WERI-Rb-1 (cell line): ENCODE measurements around the gene RRBP1.

Source experiments
- DNase-seq: peaks from one replicate; pipeline ENCODE4 v3.0.0-alpha.2; 2020
- H3K27ac ChIP-seq: fragments of 250-450 bp; sonication (Bioruptor Pico); 2 replicates; pipeline ENCODE4 v1.5.1; 2020; ENCODE audit warnings: mild to moderate bottlenecking, moderate library complexity
- H3K27me3 ChIP-seq: fragments of 250-450 bp; sonication (Bioruptor Pico); 2 replicates; pipeline ENCODE4 v1.5.1; 2021; ENCODE audit warnings: mild to moderate bottlenecking, low read depth, moderate library complexity; ENCODE audit not compliant: insufficient read depth, severe bottlenecking
- H3K36me3 ChIP-seq: fragments of 250-450 bp; sonication (Bioruptor Pico); 2 replicates; pipeline ENCODE4 v1.5.1; 2020; ENCODE audit warnings: mild to moderate bottlenecking, moderate library complexity
- H3K4me3 ChIP-seq: 2 replicates; pipeline ENCODE4 v1.5.1; 2011; ENCODE audit warnings: low read depth, mild to moderate bottlenecking, control low read depth, low read length
- H3K9me3 ChIP-seq: fragments of 250-450 bp; sonication (Bioruptor Pico); 2 replicates; pipeline ENCODE4 v1.5.1; 2021; ENCODE audit warnings: mild to moderate bottlenecking, moderate library complexity; ENCODE audit not compliant: severe bottlenecking
- CTCF ChIP-seq: IDR thresholded peaks from 2 replicates; pipeline ENCODE4 v1.5.1; 2011; ENCODE audit warnings: low read depth, mild to moderate bottlenecking, control low read depth, inconsistent platforms, low read length

RRBP1 gene

GRCh38 chr20:17641993-17642392 is 40.0 kb downstream of the RRBP1 start:
- no peaks in the 10 kb centered on the region for H3K36me3 ChIP-seq
- no peak overlapping the region for H3K27ac ChIP-seq
- no peak for TF ChIP-seq CTCF
- no peak for DNase-seq
- H3K4me3 ChIP-seq = no peak overlapping the region
- H3K9me3 ChIP-seq = no peaks in the 10 kb centered on the region
- no peaks in the 10 kb centered on the region for H3K27me3 ChIP-seq

GRCh38 chr20:17641520-17641964 is 40.5 kb downstream of the RRBP1 start:
- no peak for DNase-seq
- no peaks in the 10 kb centered on the region for H3K27me3 ChIP-seq
- H3K4me3 ChIP-seq = no peak overlapping the region
- no peak overlapping the region for H3K27ac ChIP-seq
- H3K9me3 ChIP-seq = no peaks in the 10 kb centered on the region
- H3K36me3 ChIP-seq = no peaks in the 10 kb centered on the region
- no peak for TF ChIP-seq CTCF

- Histone ChIP-seq H3K36me3 (no peaks in the 10 kb centered on the region; the same call in 1 of the 2 replicates), H3K27me3 (no peaks in the 10 kb centered on the region)
Measured at GRCh38 chr20:17640875-17641378, 41.1 kb downstream of the RRBP1 start.

GRCh38 chr20:17640146-17640874 is 41.7 kb downstream of the RRBP1 start:
- no peak overlapping the region for H3K27ac ChIP-seq

More at GRCh38 chr20:17640875-17641378, 41.1 kb downstream of the RRBP1 start:
- Histone ChIP-seq H3K9me3 (no peaks in the 10 kb centered on the region), H3K4me3 (no peak overlapping the region), H3K27ac (no peak overlapping the region)
- no peak for DNase-seq
- TF ChIP-seq CTCF = no peak

GRCh38 chr20:17638835-17639407 is 43.1 kb downstream of the RRBP1 start:
- no peak for DNase-seq
- H3K4me3 ChIP-seq = no peak overlapping the region
- H3K27me3 ChIP-seq = no peaks in the 10 kb centered on the region
- no peak for TF ChIP-seq CTCF
- no peak overlapping the region for H3K27ac ChIP-seq
- H3K9me3 ChIP-seq = no peaks in the 10 kb centered on the region
- peaks cover 6% of the 10 kb centered on the region; the same call in 1 of the 2 replicates for H3K36me3 ChIP-seq

More at GRCh38 chr20:17640146-17640874, 41.7 kb downstream of the RRBP1 start:
- TF ChIP-seq CTCF = no peak
- no peak for DNase-seq
- Histone ChIP-seq H3K9me3 (no peaks in the 10 kb centered on the region), H3K27me3 (no peaks in the 10 kb centered on the region), H3K36me3 (no peaks in the 10 kb centered on the region; the same call in 1 of the 2 replicates), H3K4me3 (no peak overlapping the region)
